Stomach (tissue), 9 donors: ENCODE results near the gene TRIM27. TPM values are rescaled to one million over a fixed set of nuclear protein-coding genes. Genes with fewer than 3 reads are reported as not detected.
"Not testable (repeated sequence)": the region's sequence is repeated elsewhere in the genome, so short reads cannot be mapped to it uniquely, and the experiment has no call there.

Source experiments
- DNase-seq, 2 donors: peaks; one replicate each; pipeline versions ENCODE4 v3.0.0 to v3.0.0-alpha.2; 2013 to 2019
- H3K27ac ChIP-seq, 5 donors: fragments of 200-600 bp in 4 of 5; sonication (generic) in 4 of 5; one replicate each; pipeline ENCODE4 v1.5.1; 2013 to 2019; ENCODE audit warnings: mild to moderate bottlenecking in 1 of 5, moderate library complexity in 1 of 5
- H3K27me3 ChIP-seq, 3 donors: fragments of 200-600 bp; sonication (generic); one replicate each; pipeline ENCODE4 v1.5.1; 2017 to 2019; ENCODE audit warnings: mixed run types in 1 of 3
- H3K36me3 ChIP-seq, 4 donors: fragments of 200-600 bp; sonication (generic); 1 replicate in 3 of 4; 2 replicates in 1 of 4; pipeline ENCODE4 v1.5.1; 2016 to 2019
- H3K4me1 ChIP-seq, 4 donors: fragments of 200-600 bp; sonication (generic); one replicate each; pipeline ENCODE4 v1.5.1; 2016 to 2019
- H3K4me3 ChIP-seq, 4 donors: fragments of 200-600 bp; sonication (generic) in 3 of 4; one replicate each; pipeline ENCODE4 v1.5.1; 2016 to 2019; ENCODE audit warnings: mild to moderate bottlenecking in 1 of 4
- H3K9me3 ChIP-seq, 4 donors: fragments of 200-600 bp; sonication (generic); one replicate each; pipeline ENCODE4 v1.5.1; 2016 to 2019
- CTCF ChIP-seq, 7 experiments: fragments of 450-650 bp in 4 of 7; fragments of 200-600 bp in 3 of 7; sonication (generic) in 3 of 7; IDR thresholded peaks; one replicate each; pipeline ENCODE4 v1.5.1; 2016 to 2019; ENCODE audit warnings: antibody characterized with exemption in 7 of 7, control low read depth in 2 of 7, mild to moderate bottlenecking in 1 of 7
- EP300 ChIP-seq: sonication (generic); formaldehyde crosslinking; IDR thresholded peaks from one replicate; pipeline ENCODE4 v1.6.1; 2017; ENCODE audit warnings: antibody characterized with exemption
- POLR2A ChIP-seq, 4 donors: fragments of 450-650 bp; IDR thresholded peaks; one replicate each; pipeline ENCODE4 v1.6.1; 2016; ENCODE audit warnings: antibody characterized with exemption in 4 of 4, control low read depth in 2 of 4, mild to moderate bottlenecking in 1 of 4, moderate library complexity in 1 of 4
- POLR2AphosphoS5 ChIP-seq, 3 donors: sonication (generic); formaldehyde crosslinking; IDR thresholded peaks; one replicate each; pipeline ENCODE4 v1.6.1; 2016; ENCODE audit warnings: antibody characterized with exemption in 3 of 3
- WGBS, 5 donors: extraction: QIAGEN DNeasy Blood & Tissue Kit in 3 of 5; methylation state at CpG; one replicate each; pipeline versions ENCODE4 v1.1.5 to v1.1.7; 2013 to 2018; 5-methylcytosine and 5-hydroxymethylcytosine counted together
- intact Hi-C: fragments of 100-400 bp; cut with DNase I; formaldehyde crosslinking; loops from one replicate; pipeline ENCODE4 v1.15.1; 2023; ENCODE audit warnings: low total_unique reads
- polyA plus RNA-seq, 3 donors: library from polyadenylated mRNA; stranded (reverse); fragments of 200-250 nt; gene quantifications; one replicate each; pipeline ENCODE4 v1.2.3, GENCODE V29; 2013
- total RNA-seq, 5 donors: library from RNA; depleted of rRNA; stranded (reverse); fragments of >200 nt; gene quantifications; one replicate each; pipeline versions ENCODE4 v1.1.0 to v1.2.3, GENCODE V29; 2014 to 2016
- donor health status: healthy with polysubstance abuse.
- donor health status: Bipolar disorder and iron deficiency.
- donor health status: healthy.

The TRIM27 gene
- total and polyA plus RNA-seq, 8 donors: 24.2 to 102 (median 59.5) TPM

- 83 to 95% (median 88%) methylated on average over 2 of the region's 2 CpGs for WGBS, 5 donors
- H3K4me1 ChIP-seq: no peaks in the 10 kb centered on the region
- H3K9me3 ChIP-seq: peaks cover 0 to 20% (median 13%) of the 10 kb centered on the region in 4 donors
- no peak overlapping the region for H3K27ac ChIP-seq
- TF ChIP-seq POLR2AphosphoS5 (IDR thresholded peaks at IDR 0.05) (no peak), EP300 (no peak), POLR2A (IDR thresholded peaks at IDR 0.05) (no peak), CTCF (IDR thresholded peaks at IDR 0.05) (no peak)
- intact Hi-C loops: no loop called here
- H3K36me3 ChIP-seq: no peaks in the 10 kb centered on the region
- no peak overlapping the region for H3K4me3 ChIP-seq
- DNase-seq: no peak
- peaks cover 0 to 11% (median 0%) of the 10 kb centered on the region in 3 donors for H3K27me3 ChIP-seq
These were observed 41.9 kb upstream of the TRIM27 start for GRCh38 chr6:28965706-28966105.

GRCh38 chr6:28960846-28961500 is 37.2 kb upstream of the TRIM27 start:
- 69 to 81% (median 75%) methylated on average over 4 of the region's 4 CpGs; no CpG with 5 or more reads in 1 of the 5 donors for WGBS, 5 donors

GRCh38 chr6:28958561-28959243 is 34.9 kb upstream of the TRIM27 start:
- H3K9me3 ChIP-seq, H3K36me3 ChIP-seq, H3K27ac ChIP-seq, intact Hi-C loops, H3K4me3 ChIP-seq, DNase-seq: not testable (repeated sequence)
- Histone ChIP-seq H3K4me1 (peaks cover 0 to 10% (median 3%) of the 10 kb centered on the region in 4 donors), H3K27me3 (peaks cover 0 to 52% (median 12%) of the 10 kb centered on the region in 3 donors)
- WGBS, 5 donors: 83 to 90% (median 85%) methylated on average over 12 to 13 of the region's 13 CpGs

More at GRCh38 chr6:28960846-28961500, 37.2 kb upstream of the TRIM27 start:
- TF ChIP-seq POLR2AphosphoS5 (IDR thresholded peaks at IDR 0.05): no peak
- TF ChIP-seq EP300: no peak
- no peak for TF ChIP-seq POLR2A (IDR thresholded peaks at IDR 0.05)
- no peak for TF ChIP-seq CTCF (IDR thresholded peaks at IDR 0.05)
- intact Hi-C loops: no loop called here
- Histone ChIP-seq H3K4me1 (no peaks in the 10 kb centered on the region), H3K9me3 (no peaks in the 10 kb centered on the region), H3K36me3 (no peaks in the 10 kb centered on the region), H3K27me3 (peaks cover 0 to 34% (median 0%) of the 10 kb centered on the region in 3 donors), H3K4me3 (no peak overlapping the region), H3K27ac (no peak overlapping the region)
- no peak for DNase-seq

- H3K27ac ChIP-seq, H3K4me3 ChIP-seq, H3K9me3 ChIP-seq, intact Hi-C loops, H3K36me3 ChIP-seq, DNase-seq: not testable (repeated sequence)
- H3K4me1 ChIP-seq: peaks cover 0 to 19% (median 6%) of the 10 kb centered on the region in 4 donors
- H3K27me3 ChIP-seq: peaks cover 0 to 52% (median 15%) of the 10 kb centered on the region in 3 donors
- 93 to 98% (median 94%) methylated on average over 9 to 24 of the region's 24 CpGs for WGBS, 5 donors
These were observed 34.1 kb upstream of the TRIM27 start for GRCh38 chr6:28957795-28958314.

GRCh38 chr6:28956331-28956730 is 32.5 kb upstream of the TRIM27 start:
- H3K27me3 ChIP-seq: peaks cover 0 to 52% (median 15%) of the 10 kb centered on the region in 3 donors
- 82 to 90% (median 87%) methylated on average over 3 of the region's 3 CpGs for WGBS, 5 donors
- intact Hi-C loops: no loop called here
- no peak for TF ChIP-seq EP300
- TF ChIP-seq POLR2AphosphoS5 (IDR thresholded peaks at IDR 0.05): no peak
- TF ChIP-seq CTCF (IDR thresholded peaks at IDR 0.05): no peak
- TF ChIP-seq POLR2A (IDR thresholded peaks at IDR 0.05): no peak
- no peaks in the 10 kb centered on the region for H3K36me3 ChIP-seq
- DNase-seq: no peak
- no peak overlapping the region for H3K4me3 ChIP-seq
- no peak overlapping the region for H3K27ac ChIP-seq
- H3K9me3 ChIP-seq: no peaks in the 10 kb centered on the region
- peaks cover 0 to 19% (median 6%) of the 10 kb centered on the region in 4 donors for H3K4me1 ChIP-seq
